Loucy (cell line): Measurements from ENCODE around the gene RGS6.

Experiments
- EZH2phosphoT487 ChIP-seq: fragments of 200-600 bp; IDR thresholded peaks from 2 replicates; pipeline ENCODE4 v1.6.1; 2018; ENCODE audit warnings: antibody characterized with exemption, mild to moderate bottlenecking, moderate library complexity, borderline replicate concordance
- TF ChIP-seq, protein P1 (sequence below): fragments of 200-600 bp; sonication (generic); conservative IDR thresholded peaks from 2 replicates; pipeline ENCODE4 v1.5.1; 2014; ENCODE audit warnings: mild to moderate bottlenecking, antibody characterized with exemption, low read length

DNA sequence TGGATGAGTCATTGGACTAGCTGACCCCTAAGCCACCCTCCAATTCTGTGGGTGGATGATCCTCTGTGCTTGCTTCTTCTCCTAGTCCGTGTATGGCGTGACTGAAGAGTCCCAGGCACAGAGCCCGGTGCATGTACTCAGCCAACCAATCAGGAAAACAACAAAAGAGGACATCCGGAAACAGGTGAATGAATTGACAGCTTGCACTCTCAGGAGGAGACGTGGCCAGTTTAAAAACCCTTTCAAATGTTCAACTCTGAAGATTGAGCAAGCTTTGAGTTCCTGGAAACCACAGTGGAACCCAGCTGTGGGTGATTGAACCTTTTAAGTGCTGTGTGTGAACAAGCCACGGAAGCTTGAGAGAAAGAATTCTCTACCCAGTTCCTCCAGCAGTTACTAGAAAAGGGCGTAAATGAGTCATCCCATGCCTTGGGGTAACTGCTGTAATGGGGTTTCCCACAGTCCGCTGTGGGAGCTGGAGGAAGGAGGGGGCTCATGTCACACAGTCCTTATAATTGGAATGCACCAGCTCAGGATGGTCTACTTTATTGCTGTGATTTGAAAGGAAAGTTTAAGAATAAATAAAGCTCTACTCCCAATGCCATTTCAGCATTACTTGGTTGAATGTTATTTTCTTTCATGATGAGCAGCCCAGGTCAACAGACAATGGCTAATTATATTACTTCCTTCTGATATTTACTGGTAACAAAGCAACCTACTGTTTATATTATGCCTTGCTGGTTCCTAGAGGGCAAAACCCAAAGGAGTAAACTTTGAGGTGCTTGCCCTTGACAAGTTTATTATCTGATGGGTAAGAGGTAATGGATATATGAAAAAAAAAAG is 544.6 kb downstream of the RGS6 start:
- TF ChIP-seq, protein P1, sequence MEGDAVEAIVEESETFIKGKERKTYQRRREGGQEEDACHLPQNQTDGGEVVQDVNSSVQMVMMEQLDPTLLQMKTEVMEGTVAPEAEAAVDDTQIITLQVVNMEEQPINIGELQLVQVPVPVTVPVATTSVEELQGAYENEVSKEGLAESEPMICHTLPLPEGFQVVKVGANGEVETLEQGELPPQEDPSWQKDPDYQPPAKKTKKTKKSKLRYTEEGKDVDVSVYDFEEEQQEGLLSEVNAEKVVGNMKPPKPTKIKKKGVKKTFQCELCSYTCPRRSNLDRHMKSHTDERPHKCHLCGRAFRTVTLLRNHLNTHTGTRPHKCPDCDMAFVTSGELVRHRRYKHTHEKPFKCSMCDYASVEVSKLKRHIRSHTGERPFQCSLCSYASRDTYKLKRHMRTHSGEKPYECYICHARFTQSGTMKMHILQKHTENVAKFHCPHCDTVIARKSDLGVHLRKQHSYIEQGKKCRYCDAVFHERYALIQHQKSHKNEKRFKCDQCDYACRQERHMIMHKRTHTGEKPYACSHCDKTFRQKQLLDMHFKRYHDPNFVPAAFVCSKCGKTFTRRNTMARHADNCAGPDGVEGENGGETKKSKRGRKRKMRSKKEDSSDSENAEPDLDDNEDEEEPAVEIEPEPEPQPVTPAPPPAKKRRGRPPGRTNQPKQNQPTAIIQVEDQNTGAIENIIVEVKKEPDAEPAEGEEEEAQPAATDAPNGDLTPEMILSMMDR, result no peak
- no peak for TF ChIP-seq EZH2phosphoT487
